CMK (cell line): ENCODE measurements around the gene TBC1D7.
A peak's percentile ranks its signal among the peaks of the same experiment; 100 is the strongest.

ENCODE experiments used
- DNase-seq: peaks from one replicate; pipeline ENCODE4 v3.0.0-alpha.2; 2010; ENCODE audit warnings: low read depth

TBC1D7 gene

DNA sequence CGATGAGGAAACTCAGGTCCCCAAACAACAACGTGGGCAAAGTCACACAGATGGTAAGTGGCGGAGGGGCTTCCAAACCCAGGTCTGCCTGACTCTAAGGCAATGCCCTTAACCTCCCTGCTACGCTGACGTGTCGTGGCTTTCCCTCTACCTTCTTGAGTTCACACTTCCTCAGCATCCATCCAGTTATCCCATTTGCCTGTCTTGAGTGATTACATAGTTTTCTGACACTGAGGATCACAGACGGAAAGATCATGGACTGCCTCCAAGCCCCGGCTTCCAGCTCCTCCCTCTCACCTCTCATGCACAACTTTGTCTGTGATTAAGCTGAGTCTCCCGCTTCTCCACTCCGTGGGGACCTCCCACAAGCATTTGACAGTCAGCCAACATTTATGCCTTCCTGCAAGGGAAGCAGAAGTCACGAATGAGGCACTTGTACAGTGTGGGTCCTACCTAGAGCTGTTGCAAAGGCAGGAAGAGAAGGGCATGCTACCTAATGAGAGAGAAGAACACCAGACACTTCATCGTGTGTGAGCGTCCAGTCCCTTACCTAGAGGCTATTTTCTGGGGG lies 33.8 kb downstream of the TBC1D7 start:
- DNase-seq: no peak

DNA sequence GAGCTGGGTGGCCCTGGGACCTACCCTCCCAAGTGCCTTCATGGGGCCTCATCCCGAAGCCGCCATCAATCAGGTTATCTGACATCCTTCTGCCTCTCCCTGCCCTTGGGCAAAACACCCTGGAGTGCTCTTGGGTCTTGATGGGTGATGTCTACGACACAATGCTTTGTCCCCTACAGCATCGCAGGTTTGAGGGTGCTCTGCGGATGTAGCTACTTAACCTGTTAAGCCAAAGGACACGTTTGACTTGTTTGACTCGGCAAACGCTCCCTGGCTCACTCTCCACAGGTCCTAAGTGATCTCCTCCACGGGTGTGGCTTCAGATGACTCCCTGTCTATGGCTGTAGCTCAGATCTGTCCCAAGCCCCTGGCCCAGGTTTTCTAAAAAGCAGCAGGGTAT lies 35.6 kb downstream of the TBC1D7 start:
- no peak for DNase-seq

DNA sequence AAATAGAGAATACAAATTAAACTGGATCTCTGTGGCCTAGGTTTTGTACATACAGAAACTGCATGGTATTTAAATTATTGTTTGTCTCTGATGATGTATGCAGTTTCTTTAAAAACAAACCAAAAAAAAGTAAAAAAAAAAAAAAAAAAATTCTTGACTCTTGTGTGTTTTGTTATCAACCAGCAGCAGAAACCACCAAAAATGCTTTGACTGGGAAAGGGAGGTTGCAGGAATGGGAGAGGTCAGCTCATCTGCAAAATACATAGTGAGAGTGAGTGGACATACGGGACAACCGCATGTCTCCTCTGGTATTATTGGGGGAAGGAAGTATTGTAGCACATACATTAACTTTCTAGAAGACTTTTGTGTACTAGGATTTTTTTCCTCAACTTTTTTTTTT lies 38.0 kb downstream of the TBC1D7 start:
- DNase-seq: peak; percentile 43

DNA sequence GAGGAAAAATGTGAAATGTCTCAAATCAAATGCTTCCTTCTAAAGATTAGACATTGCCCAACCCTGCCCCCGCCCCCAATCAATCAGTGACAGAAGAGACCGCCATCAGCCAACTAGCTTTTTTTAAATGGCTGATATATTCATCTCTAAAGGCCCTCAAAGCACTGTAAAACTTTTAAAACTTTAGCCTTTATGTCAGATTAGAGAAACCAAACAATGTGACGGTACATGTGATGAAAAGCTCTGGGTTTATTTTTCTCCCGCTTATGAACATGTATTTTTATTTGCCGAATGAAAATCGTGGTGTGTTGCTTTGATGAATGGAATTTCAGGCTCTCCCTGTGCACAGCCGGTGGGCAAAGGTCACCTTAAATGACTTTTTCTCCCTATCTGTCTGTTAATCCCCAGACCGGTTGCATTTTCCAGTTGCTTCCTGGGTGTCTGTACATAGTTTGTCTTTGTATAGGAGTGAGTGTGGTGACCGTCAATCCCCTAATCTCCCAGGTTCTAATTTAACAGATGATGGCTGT lies 38.5 kb downstream of the TBC1D7 start:
- no peak for DNase-seq

DNA sequence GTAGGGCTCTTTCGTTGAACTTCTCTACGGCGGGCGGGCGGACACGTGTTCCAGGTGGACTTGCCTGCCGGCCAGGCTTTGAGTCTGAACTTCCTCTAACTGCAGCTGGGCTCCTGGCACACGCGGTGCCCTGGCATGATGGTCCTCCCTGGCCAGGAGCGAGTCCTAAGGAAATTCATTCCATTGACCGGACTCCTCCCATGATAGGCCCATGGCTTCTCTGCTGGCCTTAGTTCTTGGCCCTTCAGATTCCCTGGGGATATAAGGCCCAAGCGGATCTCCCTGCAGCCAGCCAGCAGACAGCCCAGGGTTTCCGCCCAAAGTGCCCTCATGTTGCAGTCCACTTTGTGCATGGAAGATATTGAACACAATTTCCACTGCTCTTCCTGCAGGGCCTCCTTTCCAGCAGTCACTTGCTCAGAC lies 39.4 kb downstream of the TBC1D7 start:
- no peak for DNase-seq

DNA sequence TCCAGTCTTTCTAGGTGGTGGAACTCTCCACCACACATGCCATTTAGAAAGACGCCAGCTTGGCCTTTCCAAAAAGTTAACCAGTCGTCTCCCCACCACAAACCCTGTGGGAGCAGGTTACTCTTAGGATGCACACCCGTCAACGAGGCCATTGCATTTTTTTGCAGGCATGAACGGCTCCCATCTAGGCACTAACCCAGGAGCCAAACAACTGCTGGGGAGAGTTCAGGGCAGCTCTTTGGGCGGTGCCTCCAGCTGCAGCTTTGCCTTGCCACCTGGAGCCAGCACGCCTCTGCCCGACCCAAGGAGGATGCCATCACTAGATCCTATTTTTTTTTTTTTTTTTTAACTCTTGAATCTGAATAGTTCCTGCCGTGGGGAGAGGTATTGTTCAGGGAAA lies 39.9 kb downstream of the TBC1D7 start:
- DNase-seq: no peak

DNA sequence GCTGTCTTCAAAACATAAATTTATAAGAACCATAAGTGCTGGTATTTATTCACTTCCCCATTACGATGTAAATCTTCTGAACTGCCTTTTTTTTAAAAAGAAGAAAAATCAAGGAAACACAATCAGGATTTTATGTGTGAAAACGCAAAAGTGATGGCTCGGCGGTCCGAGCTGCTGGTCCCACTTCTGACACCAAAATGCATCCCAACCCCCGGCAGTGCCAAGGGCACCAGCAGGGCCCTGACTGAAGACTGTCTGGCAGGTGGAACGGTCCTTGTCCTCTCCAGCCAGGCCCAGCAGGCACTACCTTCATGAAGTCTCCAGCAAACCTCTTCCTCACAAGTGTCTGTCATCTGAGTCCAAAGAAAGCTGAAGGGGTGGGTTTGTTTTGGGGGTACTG lies 41.2 kb downstream of the TBC1D7 start:
- no peak for DNase-seq

DNA sequence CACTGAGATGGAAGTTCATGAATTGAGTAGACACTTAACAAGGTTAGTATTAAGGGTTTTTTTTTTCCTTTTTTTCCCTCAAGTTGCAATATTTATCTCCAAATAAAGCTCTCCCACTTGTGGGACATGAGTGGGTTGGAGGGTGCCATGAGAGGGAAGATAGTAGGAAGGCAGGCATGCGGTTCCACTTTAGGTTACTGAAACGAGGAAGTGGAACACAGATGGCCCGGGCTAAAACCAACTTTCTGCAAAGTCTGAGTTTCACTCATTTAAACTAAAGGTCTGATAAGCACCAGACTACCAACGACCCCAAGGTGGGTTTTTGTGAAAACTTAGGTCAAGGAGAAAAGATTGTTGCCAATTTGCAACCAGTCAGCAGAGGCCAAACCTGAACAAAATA lies 42.2 kb downstream of the TBC1D7 start:
- no peak for DNase-seq

DNA sequence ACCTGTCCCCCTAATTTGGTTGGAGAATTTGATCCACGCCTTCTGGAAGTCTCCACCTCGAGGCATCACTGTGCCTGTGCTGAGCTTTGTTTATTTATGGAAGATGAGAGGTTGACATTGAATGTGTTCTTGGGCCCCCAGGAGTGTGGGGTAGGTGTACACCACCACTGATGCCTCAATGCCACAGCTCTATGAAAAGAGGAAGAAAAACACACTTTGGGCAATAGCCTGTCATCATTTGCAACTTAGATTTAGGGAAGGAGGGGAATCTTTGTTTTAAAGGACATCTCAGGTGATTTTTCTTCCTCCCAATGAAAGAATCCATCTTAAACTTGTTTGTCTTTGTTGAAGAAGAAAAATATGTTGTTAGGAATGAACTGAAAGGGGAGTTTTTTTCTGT lies 42.6 kb downstream of the TBC1D7 start:
- DNase-seq: no peak

DNA sequence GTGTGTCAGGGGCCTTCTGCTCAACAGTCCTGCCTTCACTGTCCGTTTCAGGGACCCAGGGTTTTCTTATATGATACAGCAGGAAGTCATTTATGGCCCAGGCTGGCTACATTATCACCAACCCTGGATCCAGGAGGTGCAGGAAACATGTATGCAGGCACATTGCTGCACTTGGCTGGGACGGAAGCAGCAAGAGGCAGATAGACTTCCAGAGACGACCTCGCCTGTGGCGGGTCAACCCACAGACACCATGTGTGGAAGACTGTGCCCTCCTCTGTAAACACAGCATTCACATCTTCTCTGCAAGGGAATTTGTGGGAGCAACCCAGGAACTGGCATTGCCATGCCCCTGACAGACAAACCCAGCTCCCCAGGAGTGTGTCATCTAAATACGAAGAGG lies 43.7 kb downstream of the TBC1D7 start:
- DNase-seq: peak; percentile 75

DNA sequence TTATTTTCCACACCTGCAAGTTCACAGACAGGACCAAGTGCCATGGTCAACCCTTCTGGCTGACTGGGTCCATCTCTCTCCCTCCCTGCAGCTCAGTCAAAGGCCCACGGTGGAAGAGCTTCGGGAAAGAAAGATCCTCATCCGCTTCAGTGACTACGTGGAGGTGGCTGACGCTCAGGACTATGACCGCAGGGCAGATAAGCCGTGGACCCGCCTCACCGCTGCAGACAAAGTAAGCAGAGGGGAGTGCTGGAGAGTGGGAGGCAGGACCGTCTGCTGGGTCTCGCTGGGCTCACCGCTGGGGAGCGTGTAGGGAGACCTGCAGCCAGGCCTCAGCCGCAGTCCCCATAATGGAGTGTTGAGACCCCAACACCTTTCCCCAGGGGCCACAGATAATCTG lies 45.0 kb downstream of the TBC1D7 start:
- DNase-seq: no peak

DNA sequence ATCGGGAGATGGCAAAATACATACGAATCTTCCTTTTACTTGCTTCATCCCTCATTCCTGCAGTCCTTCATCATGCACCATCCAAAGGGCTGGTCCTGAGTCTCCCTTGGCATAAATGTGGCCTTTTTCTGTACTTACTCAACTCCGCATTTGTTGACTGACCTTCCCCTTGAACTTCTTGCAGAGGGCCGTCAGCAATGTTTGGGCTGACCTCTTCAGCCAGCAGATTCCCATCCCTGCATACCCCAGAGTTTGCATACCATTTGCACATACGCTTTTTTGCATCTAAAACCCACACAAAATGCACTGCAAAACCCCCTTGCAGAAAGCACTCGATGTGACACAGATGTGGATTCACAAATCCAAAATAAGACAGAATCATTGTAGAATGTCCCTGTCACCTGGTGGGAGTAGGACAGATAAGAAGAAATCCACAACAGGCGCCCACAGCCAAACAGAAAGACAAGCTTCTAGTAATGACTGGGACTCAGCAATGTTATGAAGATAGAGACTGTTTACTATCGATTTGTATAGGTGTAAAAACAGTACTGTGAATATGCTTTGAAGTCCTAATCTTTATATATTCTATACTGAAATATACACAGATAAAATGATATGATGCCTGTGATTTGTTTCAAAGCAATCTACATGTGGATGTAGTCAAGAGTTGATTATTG lies 45.8 kb downstream of the TBC1D7 start:
- no peak for DNase-seq

DNA sequence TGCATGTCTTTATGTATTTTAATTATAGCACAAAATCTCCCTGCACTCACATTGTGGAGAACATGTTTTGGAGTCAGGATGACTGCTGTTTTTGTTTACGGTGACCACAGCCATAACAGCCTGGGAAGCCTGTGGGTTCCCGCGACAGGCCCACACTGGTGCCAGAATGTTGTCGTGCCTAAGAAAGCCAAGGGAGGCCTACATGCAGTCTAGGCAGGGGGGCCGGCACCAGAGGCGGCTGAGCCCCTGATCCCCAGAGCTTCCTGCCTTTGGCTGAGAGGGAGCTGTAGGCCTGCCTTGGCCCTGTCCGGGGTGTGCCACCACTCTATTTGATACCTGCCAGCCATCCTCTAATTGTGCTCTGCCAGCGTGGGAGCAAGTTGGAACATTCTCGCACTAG lies 46.7 kb downstream of the TBC1D7 start:
- DNase-seq: no peak

DNA sequence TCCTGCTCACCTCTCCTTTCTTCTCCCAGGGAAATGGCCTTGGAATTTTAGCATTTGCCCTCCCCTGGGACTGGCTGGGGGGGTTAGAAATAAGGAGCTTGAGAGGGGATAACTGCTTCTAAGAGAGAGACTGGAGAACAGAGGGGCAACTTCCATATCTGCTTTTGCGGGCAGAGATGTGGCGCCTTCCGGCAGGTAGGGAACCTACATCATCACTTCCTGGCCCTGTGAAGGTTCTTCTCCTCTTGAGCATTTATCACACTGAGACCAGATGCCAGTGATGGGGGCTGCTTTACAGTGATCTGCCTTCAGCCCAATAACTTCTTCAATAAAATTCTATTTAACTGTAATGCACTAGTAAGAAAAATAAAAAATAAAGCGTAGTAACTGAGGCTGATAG lies 48.1 kb downstream of the TBC1D7 start:
- no peak for DNase-seq

DNA sequence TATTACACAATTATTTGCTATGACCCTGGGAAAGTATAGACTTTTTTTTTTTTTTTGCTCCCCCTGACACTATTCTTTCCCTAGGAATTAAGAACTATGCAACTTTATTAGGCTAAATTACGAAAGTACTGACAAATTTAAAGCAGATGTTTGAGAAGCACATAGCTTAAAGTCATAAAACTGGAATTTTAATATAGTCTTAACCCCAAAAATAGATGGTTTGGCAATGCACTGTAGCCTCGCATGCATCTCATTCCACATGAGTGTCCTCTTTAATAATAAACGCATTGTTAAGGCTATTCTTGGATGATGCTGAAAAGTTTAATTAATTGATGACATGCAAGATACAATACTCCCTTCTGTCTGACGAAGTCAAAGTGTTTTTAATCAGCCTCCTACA lies 49.3 kb downstream of the TBC1D7 start:
- DNase-seq: no peak

DNA sequence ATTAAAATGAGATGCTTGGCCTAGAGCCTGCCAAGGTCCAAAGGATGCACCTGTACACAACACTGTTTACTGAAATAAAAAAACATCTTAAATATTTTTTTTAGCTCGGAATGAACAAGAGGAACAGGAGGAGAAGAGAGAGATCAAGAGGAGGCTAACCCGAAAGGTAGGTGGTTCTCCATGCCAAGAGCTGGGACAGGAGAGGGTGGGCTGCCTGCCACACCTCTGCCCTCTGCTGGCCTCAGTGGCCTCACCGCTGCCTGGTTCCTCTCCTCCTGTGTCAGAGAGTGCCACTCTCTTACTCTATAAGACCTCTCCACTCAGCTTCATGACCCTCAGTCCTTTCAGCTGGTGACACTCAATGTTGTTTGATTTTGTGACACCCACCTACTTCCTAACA lies 50.2 kb downstream of the TBC1D7 start:
- no peak for DNase-seq

DNA sequence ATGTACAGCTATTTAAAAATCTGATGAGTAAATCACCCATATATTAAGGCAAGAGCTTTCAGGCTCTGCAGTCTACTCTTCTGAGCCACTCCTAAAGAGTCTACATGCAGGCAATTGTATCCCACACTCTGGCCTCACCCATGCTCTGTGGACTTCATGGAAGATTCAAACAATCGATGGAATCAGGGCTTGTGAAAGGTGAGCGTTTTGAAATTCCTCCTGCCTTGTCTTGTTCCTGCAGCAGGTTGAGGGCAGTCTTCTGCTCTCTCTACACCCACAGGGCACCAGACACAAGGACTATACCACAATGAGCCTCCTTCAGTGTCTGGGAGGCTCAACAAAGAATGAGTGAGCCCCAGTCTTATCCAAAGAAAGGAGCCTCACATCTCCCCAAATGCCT lies 51.1 kb downstream of the TBC1D7 start:
- DNase-seq: no peak

DNA sequence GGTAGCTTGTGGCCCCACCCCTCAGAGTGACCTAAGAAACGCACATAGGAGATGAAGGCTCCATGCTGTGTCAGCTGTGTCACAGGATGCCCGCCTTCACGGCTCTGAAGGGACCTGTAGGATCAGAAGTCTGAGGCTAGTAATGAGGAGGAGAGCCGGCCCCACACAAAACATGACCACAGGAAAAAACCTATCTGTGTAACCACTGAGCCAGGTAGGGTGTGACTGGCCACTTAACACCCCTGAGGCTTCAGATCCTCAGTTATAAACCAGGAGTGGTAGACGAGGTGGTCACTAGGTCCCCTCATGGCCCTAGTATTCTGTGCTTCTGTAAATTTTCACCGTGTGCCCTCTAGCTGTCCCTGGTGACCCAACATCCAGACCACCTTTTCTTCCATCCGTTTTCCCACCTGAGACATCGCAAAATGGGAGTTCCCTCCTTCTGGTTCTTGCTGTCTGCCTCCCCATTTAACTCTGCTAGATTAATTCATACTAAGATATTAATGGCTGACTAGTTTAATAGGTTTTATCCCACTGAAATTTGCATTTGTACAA lies 52.8 kb downstream of the TBC1D7 start:
- DNase-seq: no peak

DNA sequence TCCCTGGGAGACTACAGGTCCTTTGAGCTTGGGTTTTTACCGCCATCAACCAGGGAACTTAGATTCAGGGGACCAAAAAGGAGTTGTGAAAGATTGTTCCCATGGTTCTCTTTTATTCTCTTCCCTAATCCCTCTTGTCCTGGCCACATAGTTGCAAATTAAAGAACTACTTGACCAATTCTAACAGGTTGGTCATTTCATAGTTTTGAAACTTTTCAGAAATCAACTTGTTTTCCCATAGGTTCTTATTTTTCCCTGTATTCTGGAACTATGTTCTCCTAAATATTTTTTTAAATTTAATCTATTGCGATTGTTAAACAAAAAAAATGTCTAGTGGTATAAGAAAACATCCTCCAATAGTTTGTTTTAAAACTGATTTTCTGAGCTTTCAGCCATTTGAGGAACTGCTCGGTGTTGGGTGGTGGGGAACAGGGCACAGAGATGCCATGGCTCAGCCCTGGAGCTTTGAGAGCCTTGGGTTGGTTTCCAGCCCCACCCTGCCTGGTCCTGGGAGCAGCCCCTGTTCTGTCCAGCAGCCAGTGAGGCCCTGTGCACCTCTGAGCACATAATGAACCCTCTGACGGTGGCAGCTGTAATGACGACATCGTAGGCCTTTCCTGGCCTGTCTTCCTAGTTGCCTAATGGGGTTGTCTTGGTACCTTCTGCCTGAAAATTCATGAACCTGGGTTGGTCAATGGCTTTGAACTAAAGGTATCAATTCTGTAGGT lies 53.5 kb downstream of the TBC1D7 start:
- DNase-seq: no peak

DNA sequence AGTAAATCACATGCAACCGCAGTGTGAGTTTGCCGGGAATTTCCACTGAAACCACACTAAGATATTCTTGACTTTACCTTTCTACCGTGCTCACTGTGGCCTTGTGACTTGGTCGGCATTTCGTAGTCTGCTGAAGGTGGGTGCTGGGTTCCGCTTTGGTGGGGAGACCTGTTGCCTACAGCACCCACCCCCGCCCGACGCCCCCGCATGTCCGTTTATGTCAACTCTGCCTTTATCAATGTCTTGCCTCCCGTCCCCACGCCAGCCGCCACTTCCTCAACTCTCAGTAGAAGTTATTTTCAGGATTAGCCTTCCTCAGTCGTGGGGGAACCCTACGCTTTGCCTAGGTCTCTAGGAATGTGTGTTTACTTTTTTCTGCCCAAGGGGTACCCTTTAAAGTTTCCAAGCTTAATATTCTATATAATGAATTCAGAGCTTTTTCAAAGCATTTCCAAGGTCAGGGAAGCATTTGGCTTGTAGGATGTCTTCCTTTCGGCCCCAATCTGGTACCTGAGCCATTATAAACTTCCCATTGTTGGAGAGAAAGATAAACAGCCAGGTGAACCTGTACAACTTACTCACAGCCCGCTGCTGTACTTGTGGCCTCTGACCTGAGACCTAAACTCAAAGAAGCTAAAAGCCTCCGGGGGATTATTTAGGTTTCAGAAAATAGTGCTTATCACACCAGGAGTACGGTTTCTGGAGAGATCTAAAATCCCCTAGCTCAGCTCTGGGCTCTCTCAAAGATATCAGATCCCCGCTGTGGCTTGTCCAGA lies 54.2 kb downstream of the TBC1D7 start:
- peak; percentile 61 for DNase-seq

DNA sequence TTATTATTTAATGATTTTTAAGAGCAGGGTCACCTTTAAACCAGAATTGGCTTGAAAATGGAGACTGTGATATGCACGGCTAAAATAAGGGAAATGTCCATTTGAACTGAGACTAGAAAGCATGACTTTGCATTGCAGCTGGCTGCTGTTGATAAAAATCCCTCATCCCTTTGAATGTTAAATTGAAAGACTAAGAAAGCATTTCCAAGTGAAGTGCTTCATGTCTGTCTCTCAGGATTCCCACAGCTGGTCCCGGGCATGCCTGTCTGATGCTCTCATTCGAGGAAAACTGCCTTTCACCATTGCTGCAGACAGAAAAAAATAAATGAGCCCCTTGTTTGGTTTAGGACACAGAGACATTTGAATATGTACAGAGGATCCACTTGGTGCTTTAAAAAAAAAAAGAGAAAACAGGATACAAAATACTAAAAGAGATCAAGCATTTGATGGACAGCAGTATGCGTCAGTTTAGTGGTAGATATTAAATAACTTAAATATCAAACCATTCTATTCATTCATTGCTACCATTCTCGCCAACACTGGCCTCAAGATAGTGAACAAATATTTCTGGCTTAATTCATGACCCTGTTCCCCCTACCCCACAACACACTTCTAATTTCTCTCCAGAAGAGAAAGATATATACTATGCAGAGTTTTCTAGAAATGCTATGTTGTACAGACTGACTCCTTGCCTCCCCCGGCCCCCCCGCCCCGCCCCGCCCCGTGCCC lies 55.0 kb downstream of the TBC1D7 start:
- no peak for DNase-seq
